Nucleus accumbens (tissue), 56 donors: Measurements from ENCODE around the gene EML4.
"Not testable (repeated sequence)": the region's sequence is repeated elsewhere in the genome, so short reads cannot be mapped to it uniquely, and the experiment has no call there.

Experiments used
- DNase-seq, 56 donors: peaks; one replicate each; lab custom pipeline; 2025; lab: John Stamatoyannopoulos, UW

Gene EML4

GRCh38 chr2:42340938-42341636 lies 171.9 kb downstream of the EML4 start:
- DNase-seq = peak in 8 of 56 donors; percentile 15 to 54 (median 36)

DNA sequence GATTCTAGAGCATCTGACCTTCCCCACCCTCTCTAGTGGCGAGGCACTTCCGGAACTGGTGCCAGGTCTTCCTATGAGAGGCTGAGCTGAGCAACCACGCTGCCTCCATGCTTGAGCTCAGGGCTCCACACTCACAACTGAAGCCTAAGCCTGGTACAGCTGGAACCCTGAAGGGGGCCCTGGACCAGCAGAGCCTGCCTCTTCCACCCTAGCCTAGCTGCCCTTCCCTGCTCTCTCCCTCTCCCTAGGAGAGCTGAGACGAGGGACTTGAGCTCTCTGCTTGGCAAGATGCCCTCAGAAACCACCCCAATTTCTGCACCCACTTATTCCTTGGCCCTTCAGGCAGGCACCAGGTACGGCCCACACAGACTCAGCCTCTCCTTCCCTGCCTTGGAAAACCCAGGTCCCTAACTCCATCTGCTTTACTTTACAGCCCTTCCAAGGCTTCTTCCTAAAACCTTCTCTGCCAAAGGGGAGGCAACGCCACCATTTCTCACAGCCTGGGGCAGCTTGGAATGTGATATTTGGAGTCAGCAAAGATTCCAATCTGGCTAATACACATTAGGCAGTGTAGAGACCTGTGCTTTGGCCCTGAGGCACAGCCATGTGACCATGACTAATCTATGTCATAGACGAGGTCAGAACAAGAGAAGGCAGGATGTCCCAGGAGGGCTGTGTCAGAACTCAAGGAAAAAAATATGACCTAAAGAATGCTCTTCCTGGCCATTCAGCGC lies 173.1 kb downstream of the EML4 start:
- DNase-seq = no peak

GRCh38 chr2:42342795-42343241 lies 173.7 kb downstream of the EML4 start:
- DNase-seq = no peak

DNA sequence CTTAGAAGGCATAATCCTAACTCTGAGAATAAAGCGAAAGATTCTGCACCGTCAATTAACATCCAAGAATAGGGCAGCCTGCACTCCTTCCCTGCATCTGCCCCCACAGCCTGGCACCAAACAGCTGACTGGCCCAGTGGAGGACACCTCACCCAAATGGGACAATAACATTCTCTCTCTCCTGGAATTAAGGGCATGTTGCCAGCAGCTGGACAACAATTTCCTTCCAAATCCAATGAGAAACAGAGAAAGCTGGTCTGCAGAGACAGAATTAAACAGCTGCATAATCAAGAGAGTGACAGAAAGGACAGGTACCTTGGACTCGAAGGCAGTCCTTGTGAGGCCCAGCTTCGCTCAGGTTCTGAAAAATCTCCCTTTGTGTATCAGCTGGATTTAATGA lies 176.8 kb downstream of the EML4 start:
- DNase-seq = peak in 1 of 56 donors; percentile 17

DNA sequence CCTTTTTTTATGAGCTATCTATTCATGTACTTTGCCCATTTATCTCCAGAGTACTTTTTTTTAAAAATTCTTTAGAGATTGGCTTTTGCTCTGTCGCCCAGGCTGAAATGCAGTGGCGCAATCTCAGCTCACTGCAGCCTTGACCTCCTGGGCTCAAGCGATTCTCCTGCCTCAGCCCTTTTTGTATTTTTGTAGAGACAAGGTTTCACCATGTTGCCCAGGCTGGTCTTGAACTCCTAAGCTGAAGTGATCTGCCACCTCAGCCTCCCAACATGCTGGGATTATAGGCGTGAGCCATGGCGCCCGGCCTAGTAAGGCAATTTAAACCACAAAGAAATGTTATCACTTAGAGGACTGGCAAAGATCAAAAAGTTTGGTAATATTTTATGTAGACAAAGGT lies 177.7 kb downstream of the EML4 start:
- DNase-seq = not testable (repeated sequence)

- DNase-seq = not testable (repeated sequence)
Measured at GRCh38 chr2:42347518-42347917, 178.4 kb downstream of the EML4 start.

DNA sequence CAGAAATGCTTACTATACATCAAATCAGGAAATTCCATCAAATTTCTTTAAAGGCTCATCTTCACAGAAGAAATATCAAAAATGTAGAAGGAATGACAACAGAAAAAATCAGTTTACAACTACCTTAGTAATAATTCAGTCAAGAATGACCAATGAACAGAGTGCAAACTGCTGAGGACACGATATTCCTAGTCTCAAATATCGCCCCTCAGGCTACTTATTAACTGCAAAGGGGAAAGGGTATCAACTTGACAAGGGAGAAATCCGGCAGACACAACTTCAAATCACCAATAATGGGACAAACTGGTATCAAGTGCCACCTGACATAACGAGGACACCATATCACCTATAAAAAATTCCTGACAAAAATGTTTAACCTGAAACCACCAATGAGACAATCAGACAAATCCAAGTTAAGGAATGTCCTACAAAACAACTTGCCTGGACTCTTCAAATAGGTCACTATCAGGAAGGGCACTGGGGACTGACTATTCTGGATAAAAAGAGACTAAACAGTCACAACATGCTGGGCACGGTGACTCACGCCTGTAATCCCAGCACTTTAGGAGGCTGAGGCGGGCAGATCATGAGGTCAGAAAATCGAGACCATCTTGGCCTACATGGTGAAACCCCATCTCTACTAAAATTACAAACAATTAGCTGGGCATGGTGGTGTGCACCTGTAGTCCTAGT lies 179.1 kb downstream of the EML4 start:
- DNase-seq = no peak

- no peak for DNase-seq
Measured at GRCh38 chr2:42350434-42351063, 181.4 kb downstream of the EML4 start.

GRCh38 chr2:42351864-42352263 lies 182.7 kb downstream of the EML4 start:
- no peak for DNase-seq

GRCh38 chr2:42353792-42354429 lies 184.8 kb downstream of the EML4 start:
- DNase-seq = no peak

- no peak for DNase-seq
Measured at GRCh38 chr2:42359304-42359964, 190.3 kb downstream of the EML4 start.

DNA sequence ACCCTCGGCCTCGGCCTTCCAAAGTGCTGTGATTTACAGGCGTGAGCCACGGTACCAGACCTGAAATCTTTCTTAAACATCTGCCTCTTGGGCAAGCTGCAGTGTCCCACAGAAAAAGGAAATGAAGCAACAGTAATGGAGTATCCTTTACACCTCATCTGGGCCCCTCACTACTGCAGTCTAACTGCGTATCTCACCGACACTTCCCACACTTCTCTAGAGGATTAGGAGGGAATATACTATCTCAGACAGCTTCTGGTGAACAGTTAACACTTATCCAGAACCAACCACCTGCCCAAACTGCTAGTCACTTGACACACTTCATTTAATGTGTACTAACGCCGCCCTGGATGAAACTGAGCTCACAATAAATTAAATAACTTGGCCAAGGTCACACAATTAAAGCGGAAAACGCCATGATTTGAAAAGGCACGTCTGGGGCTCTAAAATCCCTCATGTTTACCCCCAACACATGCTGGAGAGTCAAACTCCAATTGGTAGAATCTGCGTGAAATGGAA lies 190.9 kb downstream of the EML4 start:
- DNase-seq = no peak

- DNase-seq = no peak
Measured at GRCh38 chr2:42360493-42360889, 191.3 kb downstream of the EML4 start.

DNA sequence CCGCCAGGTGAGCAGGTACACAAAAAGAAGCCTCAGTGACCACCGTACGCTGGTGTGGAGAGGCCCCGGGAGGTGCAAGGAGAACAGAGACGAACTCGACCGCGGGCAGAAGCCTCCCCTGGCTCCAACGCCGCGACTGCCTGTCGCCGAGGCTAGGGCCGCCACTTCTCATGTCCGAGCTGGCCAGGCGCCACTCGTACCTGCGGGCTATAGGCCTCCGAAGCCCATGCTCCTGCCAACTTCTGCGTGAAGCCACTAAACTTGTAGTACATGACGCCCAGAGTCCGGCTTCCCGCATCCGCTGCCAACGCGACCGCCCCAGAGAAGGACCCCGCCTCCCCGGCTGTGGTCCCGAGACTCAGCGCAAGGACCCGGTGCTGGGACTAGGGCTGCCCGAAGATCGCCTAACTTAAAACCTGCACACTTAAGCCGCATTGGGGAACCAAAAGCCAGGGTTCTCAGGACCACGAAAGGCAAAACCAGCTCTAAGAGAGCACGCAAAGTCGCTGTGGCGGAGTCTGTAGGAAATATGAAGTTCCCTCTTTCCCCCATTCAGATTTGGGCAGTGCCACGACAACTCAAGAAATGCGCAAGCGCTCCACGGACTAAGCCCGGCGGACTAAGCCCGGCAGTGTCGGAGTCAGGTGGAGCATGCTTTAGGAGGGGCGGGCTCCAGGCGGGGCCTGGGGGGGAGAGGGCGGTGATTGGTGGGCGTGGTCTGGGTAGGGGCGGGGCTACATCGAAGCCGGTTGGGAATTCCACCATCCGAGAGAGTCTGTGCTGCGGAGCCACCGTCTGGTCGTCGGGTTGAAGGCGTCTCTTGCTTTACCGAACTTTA lies 192.0 kb downstream of the EML4 start, which contains the start of gene COX7A2L:
Gene COX7A2L (minus strand): TSS at position 328 of the 838 bp plus-strand sequence. CDS start 56 bp downstream, at position 272.
- peak; percentile 79 to 99 (median 97) for DNase-seq

DNA sequence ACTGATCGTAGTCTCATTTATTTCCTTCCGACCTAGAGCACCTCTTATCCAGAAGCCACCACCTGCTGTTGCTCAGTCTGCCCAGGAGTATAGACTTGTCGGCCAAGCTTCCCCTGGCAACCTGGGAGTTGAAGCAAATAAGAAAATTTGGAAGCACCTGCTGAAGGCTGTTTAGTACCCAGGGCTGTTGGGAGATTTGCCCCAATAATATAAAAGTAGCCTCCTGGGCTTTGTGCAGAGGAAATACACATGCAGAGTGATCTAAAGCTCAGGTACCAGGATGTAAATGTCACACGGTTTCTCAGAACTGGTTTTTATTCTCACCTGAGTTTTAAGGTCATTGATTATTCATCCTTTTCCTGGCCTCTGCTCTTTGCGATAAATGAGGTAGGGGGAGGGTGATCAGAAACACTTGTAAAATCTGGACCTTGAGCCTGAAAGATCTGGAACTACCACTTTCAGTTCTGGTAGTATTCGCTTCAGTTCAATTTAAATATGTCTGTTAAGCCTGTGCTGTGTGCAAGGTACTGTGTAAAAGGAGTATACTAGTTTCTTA lies 192.7 kb downstream of the EML4 start:
- DNase-seq = no peak

- DNase-seq = peak in 6 of 56 donors; percentile 22 to 45 (median 38)
Measured at GRCh38 chr2:42363413-42363812, 194.3 kb downstream of the EML4 start.

- no peak for DNase-seq
Measured at GRCh38 chr2:42364658-42365057, 195.5 kb downstream of the EML4 start.

DNA sequence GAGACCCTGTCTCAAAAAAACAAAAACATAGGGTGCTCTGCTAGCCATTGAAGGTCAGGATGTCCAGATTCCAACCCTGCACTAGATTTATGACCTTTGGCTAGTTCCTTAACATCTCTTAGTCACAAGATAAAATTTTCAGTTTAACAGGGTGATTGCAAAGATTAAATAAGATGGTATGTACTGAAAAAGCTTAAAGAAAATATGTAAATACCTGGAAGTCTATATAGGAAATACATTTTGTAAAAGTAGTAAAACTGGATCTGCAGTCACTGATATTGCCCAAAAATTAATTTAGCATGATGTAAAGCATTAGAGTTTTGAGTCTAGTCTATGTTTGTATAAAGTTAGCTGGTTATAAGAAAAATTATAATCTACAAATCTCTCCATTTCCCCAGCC lies 197.3 kb downstream of the EML4 start:
- no peak for DNase-seq
